HG03469 (cell line): Measurements from ENCODE around the gene PPM1J.
"Not testable (repeated sequence)": the region's sequence is repeated elsewhere in the genome, so short reads cannot be mapped to it uniquely, and the experiment has no call there.

Experiments
- ATAC-seq: cut with Tn5 transposase; IDR thresholded peaks from one replicate; pipeline ENCODE4 v1.9.1; 2021; ENCODE audit warnings: mild to moderate bottlenecking, moderate library complexity, moderate number of reproducible peaks; ENCODE audit not compliant: unreplicated experiment

Gene PPM1J, protein sequence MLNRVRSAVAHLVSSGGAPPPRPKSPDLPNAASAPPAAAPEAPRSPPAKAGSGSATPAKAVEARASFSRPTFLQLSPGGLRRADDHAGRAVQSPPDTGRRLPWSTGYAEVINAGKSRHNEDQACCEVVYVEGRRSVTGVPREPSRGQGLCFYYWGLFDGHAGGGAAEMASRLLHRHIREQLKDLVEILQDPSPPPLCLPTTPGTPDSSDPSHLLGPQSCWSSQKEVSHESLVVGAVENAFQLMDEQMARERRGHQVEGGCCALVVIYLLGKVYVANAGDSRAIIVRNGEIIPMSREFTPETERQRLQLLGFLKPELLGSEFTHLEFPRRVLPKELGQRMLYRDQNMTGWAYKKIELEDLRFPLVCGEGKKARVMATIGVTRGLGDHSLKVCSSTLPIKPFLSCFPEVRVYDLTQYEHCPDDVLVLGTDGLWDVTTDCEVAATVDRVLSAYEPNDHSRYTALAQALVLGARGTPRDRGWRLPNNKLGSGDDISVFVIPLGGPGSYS

DNA sequence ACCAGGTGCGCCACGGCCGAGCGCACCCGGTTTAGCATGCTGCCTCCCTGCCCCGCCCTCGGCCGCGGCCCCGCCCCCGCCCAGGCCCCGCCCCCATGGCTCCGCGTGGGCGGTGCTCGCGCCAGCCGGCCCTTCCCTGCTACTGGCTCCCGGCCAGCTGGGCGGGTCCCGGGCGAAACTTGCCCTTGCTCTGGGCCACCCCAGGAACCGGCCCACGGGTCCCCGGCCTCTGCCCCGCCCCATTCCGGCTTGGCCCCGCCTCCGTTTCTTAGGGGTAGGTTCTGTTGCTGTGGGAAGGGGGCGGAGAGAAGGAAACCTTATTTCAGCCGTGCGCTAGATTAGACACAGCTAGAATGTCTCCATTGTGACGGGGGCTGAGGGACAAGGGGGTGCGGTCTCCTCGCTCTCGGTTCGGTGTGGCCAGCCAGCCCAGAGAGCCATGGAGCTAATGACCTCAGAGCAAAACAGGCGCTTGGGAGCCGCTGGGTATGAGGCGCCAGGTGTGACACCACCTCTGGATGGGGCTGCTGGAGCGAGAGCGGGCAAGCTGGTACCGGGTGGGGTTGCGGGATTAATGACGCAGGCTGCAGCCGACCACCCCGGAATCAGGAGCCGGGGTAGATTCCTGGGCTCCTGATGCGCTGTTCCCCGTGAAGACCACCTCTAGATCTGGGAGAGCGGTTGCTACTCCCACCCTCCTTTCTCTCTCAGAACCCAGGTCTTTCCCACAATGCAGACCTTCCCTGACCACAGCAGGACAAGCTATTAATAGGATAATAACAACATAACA is at the start of gene PPM1J:
Gene PPM1J (minus strand): TSS at position 69 of the 790 bp plus-strand sequence. CDS start 31 bp downstream, at position 38.
- peak; percentile 59 for ATAC-seq

DNA sequence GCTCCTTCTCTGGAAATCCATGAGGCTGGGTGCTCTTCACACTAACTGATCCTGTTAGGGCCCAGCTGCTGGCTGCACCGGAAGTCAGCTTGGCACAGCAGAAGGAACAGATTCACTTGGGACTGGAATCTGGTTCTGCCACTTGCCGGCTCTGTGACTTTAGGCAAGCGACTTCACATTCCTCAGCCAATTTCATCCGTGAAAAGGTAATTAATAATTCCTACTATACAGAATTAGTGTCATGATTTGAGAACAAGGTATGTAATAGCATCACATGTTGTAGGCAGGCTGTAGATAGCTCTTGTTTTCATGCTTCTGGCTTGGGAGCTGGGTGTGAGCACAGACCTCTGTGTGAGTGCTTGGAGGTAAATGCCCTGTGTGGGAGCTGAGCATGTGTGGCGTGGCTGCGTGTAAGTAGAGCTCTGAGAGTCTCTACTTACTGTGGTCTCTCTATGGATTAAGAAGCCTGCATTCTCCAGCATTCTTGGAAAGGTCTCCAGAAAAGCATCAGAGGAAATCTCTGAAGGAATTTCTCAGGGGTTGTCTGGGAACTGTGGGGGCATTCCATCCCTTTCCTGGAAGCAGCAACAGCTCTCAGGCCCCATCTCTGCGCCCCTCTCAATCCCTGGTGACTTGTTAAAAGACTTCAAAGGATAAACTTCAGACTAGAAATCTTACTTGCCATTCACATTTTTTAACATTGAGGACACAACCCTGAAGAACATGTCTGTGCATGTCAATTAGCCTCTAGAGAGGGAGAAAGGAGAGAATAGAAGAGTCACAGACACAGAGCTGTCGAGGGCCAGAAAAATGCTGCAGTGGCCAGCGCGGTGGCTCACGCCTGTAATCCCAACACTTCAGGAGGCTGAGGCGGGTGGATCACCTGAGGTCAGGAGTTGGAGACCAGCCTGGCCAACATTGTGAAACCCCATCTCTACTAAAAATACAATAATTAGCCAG is 47.7 kb upstream of the PPM1J start:
- no peak for ATAC-seq

DNA sequence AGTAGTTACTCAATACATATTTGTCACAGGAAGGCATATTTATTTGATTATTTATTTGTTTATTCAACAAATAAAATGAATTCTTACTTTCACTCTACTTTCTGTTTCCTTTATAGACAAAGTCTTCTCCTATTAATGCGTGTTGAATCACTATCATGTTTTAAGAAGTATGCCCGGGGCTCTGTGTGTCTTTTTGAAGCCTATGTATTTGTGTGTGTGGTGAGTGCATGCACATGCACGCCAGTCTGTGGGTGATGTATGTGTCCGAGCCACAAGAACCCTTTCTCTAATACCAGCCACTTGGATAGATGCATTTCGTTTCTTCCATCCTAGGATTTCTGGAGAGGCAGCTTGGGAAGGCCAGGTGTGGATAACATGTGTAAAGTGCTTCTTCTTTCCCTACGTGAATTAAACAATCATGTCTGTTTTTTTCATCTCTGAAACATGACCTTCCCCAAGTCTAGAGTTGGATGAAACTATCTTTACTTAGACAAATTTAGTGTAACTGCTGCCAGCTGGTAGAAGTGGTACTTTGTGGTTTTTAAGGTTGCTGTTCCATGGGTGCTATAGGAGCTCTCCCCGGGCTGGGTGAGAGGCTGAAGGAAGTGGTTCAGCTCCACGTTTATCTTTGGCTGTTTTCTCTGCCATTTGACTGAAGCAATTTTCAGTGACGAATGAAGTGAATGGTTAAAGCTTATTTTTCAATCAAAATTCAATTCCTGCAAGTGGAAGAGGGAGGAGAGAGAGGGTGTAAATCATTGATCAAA is 46.8 kb upstream of the PPM1J start:
- no peak for ATAC-seq

DNA sequence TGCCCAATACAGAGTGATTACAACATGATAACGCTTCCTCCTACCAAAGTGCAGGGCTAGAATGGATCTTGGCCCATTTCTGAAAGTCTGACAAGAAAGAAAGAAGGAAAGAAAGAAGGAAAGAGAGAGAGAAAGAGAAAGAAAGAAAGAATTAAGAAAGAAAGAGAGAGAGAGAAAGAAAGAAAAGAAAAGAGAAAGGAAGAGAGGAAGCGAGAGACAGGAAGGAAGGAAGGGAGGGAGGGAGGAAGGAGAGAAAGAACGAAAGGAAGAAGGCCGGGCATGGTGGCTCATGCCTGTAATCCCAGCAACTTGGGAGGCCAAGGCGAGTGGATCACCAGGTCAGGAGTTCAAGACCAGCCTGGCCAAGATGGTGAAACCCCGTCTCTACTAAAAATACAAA is 44.1 kb upstream of the PPM1J start:
- ATAC-seq, result no peak

DNA sequence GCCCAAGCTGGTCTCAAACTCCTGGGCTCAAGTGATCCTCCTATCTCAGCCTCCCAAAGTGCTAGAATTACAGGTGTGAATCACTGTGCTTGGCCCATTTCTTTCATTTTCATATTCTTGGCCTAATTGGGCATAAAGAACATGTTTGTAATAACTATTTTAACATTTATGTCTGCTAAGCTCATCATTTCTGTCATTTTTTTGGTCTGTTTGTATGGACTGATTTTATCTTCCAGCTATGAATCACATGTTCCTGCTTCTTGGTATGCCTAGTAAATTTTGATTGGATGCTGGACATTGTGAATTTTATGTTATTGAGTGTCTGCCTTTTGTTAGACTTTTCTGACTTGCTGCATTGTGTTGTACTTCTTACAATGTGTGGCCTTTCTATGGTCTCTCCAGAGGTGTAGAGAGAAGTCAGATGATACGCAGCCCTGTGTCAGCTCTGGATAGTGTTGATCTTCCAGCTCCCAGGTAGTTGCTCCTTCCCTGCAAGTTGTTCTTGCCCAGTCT is 39.0 kb upstream of the PPM1J start:
- no peak for ATAC-seq

- ATAC-seq, result no peak
Observed at GRCh38 chr1:112748396-112748795, 33.3 kb upstream of the PPM1J start.

- no peak for ATAC-seq
Observed at GRCh38 chr1:112744009-112744578, 29.0 kb upstream of the PPM1J start.

GRCh38 chr1:112743174-112744008 is 28.3 kb upstream of the PPM1J start:
- no peak for ATAC-seq

GRCh38 chr1:112737573-112737972 is 22.4 kb upstream of the PPM1J start:
- no peak for ATAC-seq

DNA sequence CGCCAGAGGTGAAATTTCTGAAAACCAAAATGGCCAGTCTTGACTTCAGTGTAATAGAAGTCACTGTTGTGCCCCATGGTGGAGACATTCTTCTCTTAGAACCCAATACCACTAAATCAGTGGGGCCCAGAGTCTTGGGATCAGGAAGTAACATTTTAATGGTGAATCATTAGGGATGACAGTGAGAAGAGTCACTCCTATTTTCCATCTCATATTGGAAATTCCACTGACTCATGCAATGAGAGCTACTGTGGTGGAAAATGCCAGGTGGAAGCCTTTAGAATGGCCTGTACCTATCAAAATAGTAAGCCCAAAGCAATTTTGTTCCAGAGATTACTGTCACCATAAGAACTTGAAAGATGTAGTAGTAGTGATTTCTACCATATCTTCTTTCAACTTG is 20.6 kb upstream of the PPM1J start:
- ATAC-seq, result no peak

DNA sequence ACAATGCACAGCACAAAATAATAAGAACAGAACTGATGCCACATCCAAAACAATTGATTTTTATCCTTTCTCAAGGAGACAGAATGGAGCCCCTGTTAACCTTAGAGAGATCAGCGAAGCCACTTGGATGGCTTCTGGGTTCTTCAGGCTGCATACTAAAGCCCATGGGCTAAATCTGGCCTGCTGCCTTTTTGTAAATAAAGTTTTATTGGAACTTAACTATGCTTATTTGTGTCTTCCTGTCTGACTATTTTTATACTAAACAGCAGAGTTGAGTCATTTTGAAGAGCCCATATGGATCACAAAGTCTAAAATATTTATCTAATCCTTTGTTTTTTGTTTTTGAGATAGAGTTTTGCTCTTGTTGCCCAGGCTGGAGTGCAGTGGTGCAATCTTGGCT is 16.3 kb upstream of the PPM1J start:
- no peak for ATAC-seq

- no peak for ATAC-seq
Observed at GRCh38 chr1:112729909-112730308, 14.8 kb upstream of the PPM1J start.

GRCh38 chr1:112729011-112729410 is 13.9 kb upstream of the PPM1J start:
- not testable (repeated sequence) for ATAC-seq

GRCh38 chr1:112728306-112728971 is 13.3 kb upstream of the PPM1J start:
- not testable (repeated sequence) for ATAC-seq

DNA sequence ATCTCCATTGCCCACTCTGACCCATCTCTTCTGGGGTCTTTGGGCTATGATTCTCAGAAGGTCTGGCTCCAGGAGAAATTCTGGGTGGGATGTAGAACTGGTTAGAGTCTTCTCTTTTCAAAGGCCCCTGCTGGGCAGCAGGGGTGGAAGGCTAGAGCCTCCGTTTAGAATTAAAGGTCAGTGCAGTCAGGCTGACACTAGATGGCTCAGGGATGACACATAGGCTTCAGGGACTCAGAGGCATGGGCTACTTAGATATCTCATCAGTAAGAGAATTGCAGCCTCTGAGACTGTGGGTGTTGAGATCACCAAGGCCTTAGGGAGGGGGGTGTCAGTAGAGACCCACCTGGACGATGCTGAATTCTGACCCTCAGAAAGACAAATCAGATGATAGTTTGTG is 12.6 kb upstream of the PPM1J start:
- no peak for ATAC-seq

DNA sequence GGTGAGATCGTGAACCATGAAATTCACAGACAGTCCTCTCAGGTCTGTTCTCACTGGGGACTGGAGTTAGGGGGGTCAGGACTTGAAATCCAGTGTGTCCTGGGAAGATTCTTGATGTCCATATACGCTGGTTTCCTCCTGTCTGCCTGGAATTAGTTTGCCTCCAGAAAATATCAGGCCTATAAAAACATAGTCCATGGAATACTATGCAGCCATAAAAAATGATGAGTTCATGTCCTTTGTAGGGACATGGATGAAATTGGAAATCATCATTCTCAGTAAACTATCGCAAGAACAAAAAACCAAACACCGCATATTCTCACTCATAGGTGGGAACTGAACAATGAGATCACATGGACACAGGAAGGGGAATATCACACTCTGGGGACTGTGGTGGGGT is 9.1 kb upstream of the PPM1J start:
- not testable (repeated sequence) for ATAC-seq

DNA sequence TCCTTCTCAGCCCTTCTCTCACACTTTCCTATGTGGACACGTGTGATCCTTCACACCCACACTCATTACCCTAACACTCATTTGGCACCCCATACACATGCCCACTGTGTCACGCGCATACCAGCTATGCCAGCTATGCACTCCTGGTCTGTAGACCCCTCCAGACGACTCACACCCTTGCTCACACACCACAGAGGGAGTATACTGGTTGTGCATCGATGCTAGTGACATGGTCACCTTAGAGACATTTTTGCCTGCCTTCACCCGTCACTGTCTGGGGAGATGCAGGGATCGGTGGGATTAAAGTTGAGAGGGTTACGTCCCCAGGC is 8.3 kb upstream of the PPM1J start:
- no peak for ATAC-seq
